DMS53 treated with DMSO at 0.1 percent for 48 hours (cell line): Measurements from ENCODE around the gene GP1BB.
"Not testable (repeated sequence)": the region's sequence is repeated elsewhere in the genome, so short reads cannot be mapped to it uniquely, and the experiment has no call there.

Source experiments
- DNase-seq: peaks from one replicate; lab custom pipeline; 2025; ENCODE audit not compliant: unreplicated experiment; lab: John Stamatoyannopoulos, UW

GP1BB gene

GRCh38 chr22:19724927-19725661 is 1.8 kb downstream of the GP1BB start:
- DNase-seq, result no peak

- not testable (repeated sequence) for DNase-seq
These were observed 2.9 kb downstream of the GP1BB start for GRCh38 chr22:19726064-19726788.

- DNase-seq, result no peak
These were observed 4.2 kb downstream of the GP1BB start for GRCh38 chr22:19727310-19728150.

GRCh38 chr22:19728271-19728670 is 4.9 kb downstream of the GP1BB start:
- no peak for DNase-seq

- no peak for DNase-seq
These were observed 5.5 kb downstream of the GP1BB start for GRCh38 chr22:19728836-19729235.

GRCh38 chr22:19729507-19729906 is 6.2 kb downstream of the GP1BB start:
- DNase-seq, result no peak

GRCh38 chr22:19730198-19730597 is 6.9 kb downstream of the GP1BB start:
- no peak for DNase-seq

GRCh38 chr22:19730655-19731360 is 7.5 kb downstream of the GP1BB start:
- DNase-seq, result no peak

GRCh38 chr22:19731361-19732135 is 8.2 kb downstream of the GP1BB start:
- no peak for DNase-seq

- no peak for DNase-seq
These were observed 9.2 kb downstream of the GP1BB start for GRCh38 chr22:19732403-19733113.

GRCh38 chr22:19733755-19734154 is 10.4 kb downstream of the GP1BB start:
- no peak for DNase-seq

- no peak for DNase-seq
These were observed 10.8 kb downstream of the GP1BB start for GRCh38 chr22:19734163-19734562.

- DNase-seq, result no peak
These were observed 11.6 kb downstream of the GP1BB start for GRCh38 chr22:19734837-19735382.

- no peak for DNase-seq
These were observed 12.5 kb downstream of the GP1BB start for GRCh38 chr22:19735665-19736510.

GRCh38 chr22:19737846-19738663 is 14.7 kb downstream of the GP1BB start:
- DNase-seq, result no peak

- no peak for DNase-seq
These were observed 15.5 kb downstream of the GP1BB start for GRCh38 chr22:19738664-19739447.

GRCh38 chr22:19739448-19739895 is 16.1 kb downstream of the GP1BB start:
- no peak for DNase-seq
